SK-N-SH treated with all-trans-retinoic acid at 6 μM for 48 hours (cell line): ENCODE results near the gene ROCK1.

Source experiments
- ATAC-seq: fragments of 200-7000 bp; cut with Tn5 transposase; 3 replicates; pipeline ENCODE4 v1.9.1; 2020; ENCODE audit warnings: mild to moderate bottlenecking, moderate library complexity
- ARNTL ChIP-seq: fragments of 450-650 bp; formaldehyde crosslinking; IDR thresholded peaks from 2 replicates; pipeline ENCODE4 v1.5.0; 2020; ENCODE audit warnings: low read depth, mild to moderate bottlenecking, moderate library complexity, borderline replicate concordance
- BACH2 ChIP-seq: fragments of 250-450 bp; sonication (Bioruptor Pico); IDR thresholded peaks from 2 replicates; pipeline ENCODE4 v1.9.0; 2021; ENCODE audit warnings: mild to moderate bottlenecking, borderline replicate concordance
- CREB5 ChIP-seq: fragments of 250-450 bp; sonication (Bioruptor Pico); IDR thresholded peaks from 2 replicates; pipeline ENCODE4 v1.5.1; 2020; ENCODE audit warnings: low read depth, mild to moderate bottlenecking, moderate library complexity
- CSDC2 ChIP-seq: fragments of 250-450 bp; sonication (Bioruptor Pico); IDR thresholded peaks from 2 replicates; pipeline ENCODE4 v1.5.0; 2020; ENCODE audit warnings: mild to moderate bottlenecking, moderate library complexity
- ESRRG ChIP-seq: fragments of 250-450 bp; sonication (Bioruptor Pico); IDR thresholded peaks from 2 replicates; pipeline ENCODE4 v1.6.1; 2021; ENCODE audit warnings: mild to moderate bottlenecking
- GLIS3 ChIP-seq: fragments of 250-450 bp; sonication (Bioruptor Pico); IDR thresholded peaks from 2 replicates; pipeline ENCODE4 v1.5.0; 2020; ENCODE audit warnings: mild to moderate bottlenecking, moderate library complexity
- ISL1 ChIP-seq: fragments of 250-450 bp; sonication (Bioruptor Pico); IDR thresholded peaks from 2 replicates; pipeline ENCODE4 v2.1.2; 2022; ENCODE audit warnings: mild to moderate bottlenecking, moderate library complexity
- PATZ1 ChIP-seq: fragments of 250-450 bp; sonication (Bioruptor Pico); IDR thresholded peaks from 2 replicates; pipeline ENCODE4 v1.8.0; 2020; ENCODE audit warnings: mild to moderate bottlenecking, moderate library complexity, borderline replicate concordance
- PPARA ChIP-seq: fragments of 250-450 bp; sonication (Bioruptor Pico); IDR thresholded peaks from 2 replicates; pipeline ENCODE4 v1.5.0; 2020; ENCODE audit warnings: mild to moderate bottlenecking, borderline replicate concordance
- RARB ChIP-seq: fragments of 250-450 bp; sonication (Bioruptor Pico); IDR thresholded peaks from 2 replicates; pipeline ENCODE4 v1.8.0; 2021; ENCODE audit warnings: mild to moderate bottlenecking, moderate library complexity
- SNAI2 ChIP-seq: fragments of 250-450 bp; sonication (Bioruptor Pico); IDR thresholded peaks from 2 replicates; pipeline ENCODE4 v1.5.0; 2020; ENCODE audit warnings: mild to moderate bottlenecking, moderate library complexity
- TCF4 ChIP-seq: fragments of 250-450 bp; sonication (Bioruptor Pico); IDR thresholded peaks from 2 replicates; pipeline ENCODE4 v1.8.0; 2021; ENCODE audit warnings: mild to moderate bottlenecking, moderate library complexity, borderline replicate concordance
- TOX ChIP-seq: fragments of 250-450 bp; sonication (Bioruptor Pico); IDR thresholded peaks from 2 replicates; pipeline ENCODE4 v1.8.0; 2021; ENCODE audit warnings: mild to moderate bottlenecking, moderate library complexity, borderline replicate concordance
- ZC3H10 ChIP-seq: fragments of 250-450 bp; sonication (Bioruptor Pico); IDR thresholded peaks from 2 replicates; pipeline ENCODE4 v1.5.1; 2021; ENCODE audit warnings: mild to moderate bottlenecking, moderate library complexity
- ZFP3 ChIP-seq: fragments of 250-450 bp; sonication (Bioruptor Pico); IDR thresholded peaks from 2 replicates; pipeline ENCODE4 v1.5.0; 2020; ENCODE audit warnings: mild to moderate bottlenecking, moderate library complexity
- ZFP30 ChIP-seq: fragments of 450-650 bp; formaldehyde crosslinking; IDR thresholded peaks from 2 replicates; pipeline ENCODE4 v1.5.0; 2022; ENCODE audit warnings: mild to moderate bottlenecking, moderate library complexity
- ZNF565 ChIP-seq: fragments of 450-650 bp; formaldehyde crosslinking; conservative IDR thresholded peaks from 2 replicates; pipeline ENCODE4 v1.5.0; 2020; ENCODE audit warnings: low read depth, mild to moderate bottlenecking, moderate library complexity
- ZNF70 ChIP-seq: fragments of 450-650 bp; formaldehyde crosslinking; IDR thresholded peaks from 2 replicates; pipeline ENCODE4 v1.5.0; 2020; ENCODE audit warnings: mild to moderate bottlenecking, moderate library complexity
- ZNF8 ChIP-seq: fragments of 450-650 bp; formaldehyde crosslinking; IDR thresholded peaks from 2 replicates; pipeline ENCODE4 v1.5.0; 2020; ENCODE audit warnings: mild to moderate bottlenecking, moderate library complexity
- TF ChIP-seq, protein P1 (sequence below): fragments of 250-450 bp; sonication (Bioruptor Pico); IDR thresholded peaks from 2 replicates; pipeline ENCODE4 v1.8.0; 2021; ENCODE audit warnings: low read depth, mild to moderate bottlenecking, moderate library complexity, borderline replicate concordance
- TF ChIP-seq, protein P2 (sequence below): fragments of 250-450 bp; sonication (Bioruptor Pico); IDR thresholded peaks from 2 replicates; pipeline ENCODE4 v1.5.1; 2021; ENCODE audit warnings: mild to moderate bottlenecking, moderate library complexity

ROCK1 gene

GRCh38 chr18:21115519-21116411 is 4.2 kb upstream of the ROCK1 start:
- TF ChIP-seq CSDC2 (CRISPR knock-in tag) (no peak), ZFP3 (CRISPR knock-in tag) (no peak), ISL1 (no peak), ZNF70 (no peak)
- peak; percentile 6; the same call in 2 of the 3 replicates for ATAC-seq

DNA sequence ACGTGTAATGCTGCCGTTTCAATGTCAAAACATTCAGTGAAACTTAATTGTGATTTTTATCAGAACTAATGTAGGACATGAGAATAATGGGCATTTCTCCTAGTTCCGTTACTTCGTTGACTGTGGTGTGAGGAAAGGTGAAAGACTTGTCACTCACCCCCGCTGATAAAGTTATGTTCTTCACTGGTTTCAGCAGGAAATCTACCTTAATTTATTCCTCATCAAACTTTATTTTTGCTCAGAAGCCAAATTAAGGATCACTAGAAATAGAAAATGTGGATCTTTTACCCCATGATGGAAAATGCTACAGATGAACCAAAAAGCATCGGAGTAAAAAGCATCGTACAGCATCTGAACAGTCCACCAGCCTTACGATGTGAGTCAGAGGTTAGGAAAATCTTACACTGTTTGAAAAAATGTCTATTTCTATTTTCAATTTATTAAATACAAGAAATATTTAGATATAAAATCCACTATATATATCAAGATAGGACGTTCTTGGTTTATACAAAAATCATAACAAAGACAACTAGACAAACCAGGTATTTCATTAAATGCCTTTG is 1.0 kb upstream of the ROCK1 start:
- TF ChIP-seq TOX (no peak), ISL1 (no peak), ZC3H10 (no peak), CREB5 (no peak), ZFP3 (CRISPR knock-in tag) (no peak), PATZ1 (no peak), CSDC2 (CRISPR knock-in tag) (no peak), PPARA (CRISPR knock-in tag) (no peak)
- TF ChIP-seq, all 23 proteins: peak for 0
- 0 out of 3 replicates have a peak, but pooled peaks have one; percentile 8 for ATAC-seq

- TF ChIP-seq ESRRG (CRISPR knock-in tag) (no peak), TOX (no peak), BACH2 (no peak), TCF4 (CRISPR knock-in tag) (no peak), ARNTL (no peak), ZC3H10 (no peak), ZFP30 (CRISPR knock-in tag) (no peak), ZNF565 (CRISPR knock-in tag) (no peak), SNAI2 (CRISPR knock-in tag) (no peak), CREB5 (no peak), ZNF8 (CRISPR knock-in tag) (no peak), CSDC2 (CRISPR knock-in tag) (no peak), RARB (CRISPR knock-in tag) (no peak)
- TF ChIP-seq, protein P1, sequence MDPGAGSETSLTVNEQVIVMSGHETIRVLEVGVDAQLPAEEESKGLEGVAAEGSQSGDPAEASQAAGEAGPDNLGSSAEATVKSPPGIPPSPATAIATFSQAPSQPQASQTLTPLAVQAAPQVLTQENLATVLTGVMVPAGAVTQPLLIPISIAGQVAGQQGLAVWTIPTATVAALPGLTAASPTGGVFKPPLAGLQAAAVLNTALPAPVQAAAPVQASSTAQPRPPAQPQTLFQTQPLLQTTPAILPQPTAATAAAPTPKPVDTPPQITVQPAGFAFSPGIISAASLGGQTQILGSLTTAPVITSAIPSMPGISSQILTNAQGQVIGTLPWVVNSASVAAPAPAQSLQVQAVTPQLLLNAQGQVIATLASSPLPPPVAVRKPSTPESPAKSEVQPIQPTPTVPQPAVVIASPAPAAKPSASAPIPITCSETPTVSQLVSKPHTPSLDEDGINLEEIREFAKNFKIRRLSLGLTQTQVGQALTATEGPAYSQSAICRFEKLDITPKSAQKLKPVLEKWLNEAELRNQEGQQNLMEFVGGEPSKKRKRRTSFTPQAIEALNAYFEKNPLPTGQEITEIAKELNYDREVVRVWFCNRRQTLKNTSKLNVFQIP (CRISPR knock-in tag) = no peak
- TF ChIP-seq, protein P2, sequence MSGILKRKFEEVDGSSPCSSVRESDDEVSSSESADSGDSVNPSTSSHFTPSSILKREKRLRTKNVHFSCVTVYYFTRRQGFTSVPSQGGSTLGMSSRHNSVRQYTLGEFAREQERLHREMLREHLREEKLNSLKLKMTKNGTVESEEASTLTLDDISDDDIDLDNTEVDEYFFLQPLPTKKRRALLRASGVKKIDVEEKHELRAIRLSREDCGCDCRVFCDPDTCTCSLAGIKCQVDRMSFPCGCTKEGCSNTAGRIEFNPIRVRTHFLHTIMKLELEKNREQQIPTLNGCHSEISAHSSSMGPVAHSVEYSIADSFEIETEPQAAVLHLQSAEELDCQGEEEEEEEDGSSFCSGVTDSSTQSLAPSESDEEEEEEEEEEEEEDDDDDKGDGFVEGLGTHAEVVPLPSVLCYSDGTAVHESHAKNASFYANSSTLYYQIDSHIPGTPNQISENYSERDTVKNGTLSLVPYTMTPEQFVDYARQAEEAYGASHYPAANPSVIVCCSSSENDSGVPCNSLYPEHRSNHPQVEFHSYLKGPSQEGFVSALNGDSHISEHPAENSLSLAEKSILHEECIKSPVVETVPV (CRISPR knock-in tag) = no peak
Observed at GRCh38 chr18:21112140-21112473, 494 bp upstream of the ROCK1 start.

GRCh38 chr18:21110713-21111345 is 784 bp downstream of the ROCK1 start:
- peak; percentile 5 for ATAC-seq
- no peak for TF ChIP-seq GLIS3 (CRISPR knock-in tag)
- TF ChIP-seq RARB (CRISPR knock-in tag) = no peak
- no peak for TF ChIP-seq TCF4 (CRISPR knock-in tag)
- no peak for TF ChIP-seq SNAI2 (CRISPR knock-in tag)
- TF ChIP-seq ZNF8 (CRISPR knock-in tag) = no peak
- TF ChIP-seq PPARA (CRISPR knock-in tag) = no peak
- no peak for TF ChIP-seq TOX
- no peak for TF ChIP-seq ESRRG (CRISPR knock-in tag)

More at GRCh38 chr18:21112140-21112473, 494 bp upstream of the ROCK1 start:
- peak; percentile 46 for ATAC-seq
